RWPE2 (cell line): Measurements from ENCODE around the gene CEACAM19.

ENCODE experiments used
- ATAC-seq: fragments of 200-7000 bp; cut with Tn5 transposase; 3 replicates; pipeline ENCODE4 v1.9.1; 2021; ENCODE audit warnings: low read depth
- DNase-seq: peaks from one replicate; pipeline ENCODE4 v3.0.0-alpha.2; 2020; ENCODE audit warnings: low spot score
- H3K27ac ChIP-seq: fragments of 450-650 bp; 2 replicates; pipeline ENCODE4 v1.5.1; 2017; ENCODE audit warnings: mild to moderate bottlenecking; ENCODE audit not compliant: poor library complexity, severe bottlenecking
- H3K27me3 ChIP-seq: fragments of 250-450 bp; sonication (Bioruptor Pico); 2 replicates; pipeline ENCODE4 v1.5.1; 2021; ENCODE audit warnings: mild to moderate bottlenecking, moderate library complexity; ENCODE audit not compliant: insufficient read depth, poor library complexity, severe bottlenecking
- H3K36me3 ChIP-seq: fragments of 250-450 bp; sonication (Bioruptor Pico); 2 replicates; pipeline ENCODE4 v1.5.1; 2020; ENCODE audit warnings: low read depth, mild to moderate bottlenecking, moderate library complexity
- H3K4me1 ChIP-seq: fragments of 250-450 bp; sonication (Bioruptor Pico); 2 replicates; pipeline ENCODE4 v1.5.1; 2021; ENCODE audit warnings: mild to moderate bottlenecking, moderate library complexity; ENCODE audit not compliant: insufficient read depth, poor library complexity, severe bottlenecking
- H3K4me3 ChIP-seq: fragments of 250-450 bp; sonication (Bioruptor Pico); 2 replicates; pipeline ENCODE4 v1.5.1; 2021; ENCODE audit warnings: mild to moderate bottlenecking, moderate library complexity; ENCODE audit not compliant: severe bottlenecking
- H3K9me3 ChIP-seq: fragments of 250-450 bp; sonication (Bioruptor Pico); 2 replicates; pipeline ENCODE4 v1.5.1; 2021; ENCODE audit warnings: mild to moderate bottlenecking, moderate library complexity; ENCODE audit not compliant: severe bottlenecking
- CTCF ChIP-seq: fragments of 450-650 bp; IDR thresholded peaks from one replicate; pipeline ENCODE4 v1.5.1; 2017; ENCODE audit warnings: mild to moderate bottlenecking, moderate library complexity; ENCODE audit not compliant: poor library complexity, severe bottlenecking

CEACAM19 gene

DNA sequence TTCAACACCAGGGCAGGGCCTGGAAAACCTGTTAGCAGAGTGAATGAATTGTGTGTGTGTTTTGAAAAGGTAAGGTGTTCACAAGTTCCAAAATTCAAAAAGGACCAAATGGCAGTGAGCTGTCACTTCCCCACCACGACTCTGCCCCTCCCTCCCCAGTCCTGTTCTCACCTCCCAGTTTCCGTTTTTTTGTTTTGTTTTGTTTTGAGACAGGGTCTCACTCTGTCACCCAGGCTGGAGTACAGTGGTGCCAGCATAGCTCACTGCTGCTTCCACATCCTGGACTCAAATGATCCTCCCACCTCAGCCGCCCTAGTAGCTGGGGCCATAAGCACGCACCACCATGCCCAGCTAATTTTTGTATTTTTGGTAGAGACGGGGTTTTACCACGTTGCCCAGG lies 56.9 kb downstream of the CEACAM19 start:
- DNase-seq (no peak), ATAC-seq (no peak)
- Histone ChIP-seq H3K4me1 (peaks cover 10% of the 10 kb centered on the region), H3K9me3 (no peaks in the 10 kb centered on the region), H3K27me3 (no peaks in the 10 kb centered on the region), H3K36me3 (no peaks in the 10 kb centered on the region), H3K27ac (no peak overlapping the region), H3K4me3 (no peak overlapping the region)
- TF ChIP-seq CTCF, result no peak

- no peak for TF ChIP-seq CTCF
- Histone ChIP-seq H3K9me3 (no peaks in the 10 kb centered on the region), H3K4me3 (no peak overlapping the region), H3K4me1 (peaks cover 3% of the 10 kb centered on the region), H3K27ac (no peak overlapping the region), H3K36me3 (no peaks in the 10 kb centered on the region), H3K27me3 (no peaks in the 10 kb centered on the region)
- DNase-seq, result no peak
- no peak for ATAC-seq
These were observed 58.3 kb downstream of the CEACAM19 start for GRCh38 chr19:44729516-44730033.

- Histone ChIP-seq H3K36me3 (no peaks in the 10 kb centered on the region), H3K4me1 (peaks cover 9% of the 10 kb centered on the region), H3K27ac (no peak overlapping the region), H3K27me3 (no peaks in the 10 kb centered on the region), H3K4me3 (no peak overlapping the region), H3K9me3 (no peaks in the 10 kb centered on the region)
- no peak for ATAC-seq
- TF ChIP-seq CTCF, result no peak
- DNase-seq, result no peak
These were observed 59.8 kb downstream of the CEACAM19 start for GRCh38 chr19:44731081-44731480.

GRCh38 chr19:44731622-44732021 lies 60.3 kb downstream of the CEACAM19 start:
- DNase-seq (no peak), ATAC-seq (no peak)
- no peak for TF ChIP-seq CTCF
- H3K4me3 ChIP-seq, result no peak overlapping the region
- H3K27ac ChIP-seq, result no peak overlapping the region
- no peaks in the 10 kb centered on the region for H3K27me3 ChIP-seq
- H3K4me1 ChIP-seq, result peaks cover 9% of the 10 kb centered on the region
- H3K36me3 ChIP-seq, result no peaks in the 10 kb centered on the region
- no peaks in the 10 kb centered on the region for H3K9me3 ChIP-seq

GRCh38 chr19:44732235-44733014 lies 61.1 kb downstream of the CEACAM19 start:
- ATAC-seq, result no peak
- peaks cover 9% of the 10 kb centered on the region for H3K4me1 ChIP-seq
- no peak for TF ChIP-seq CTCF

More at GRCh38 chr19:44732235-44733014, 61.1 kb downstream of the CEACAM19 start:
- no peak overlapping the region for H3K4me3 ChIP-seq
- no peaks in the 10 kb centered on the region for H3K36me3 ChIP-seq
- no peaks in the 10 kb centered on the region for H3K27me3 ChIP-seq
- H3K27ac ChIP-seq, result no peak overlapping the region
- DNase-seq, result no peak
- no peaks in the 10 kb centered on the region for H3K9me3 ChIP-seq
